Measurements from ENCODE around the gene ZNF680.
"Not testable (repeated sequence)": the region's sequence is repeated elsewhere in the genome, so short reads cannot be mapped to it uniquely, and the experiment has no call there.

The ZNF680 gene

DNA sequence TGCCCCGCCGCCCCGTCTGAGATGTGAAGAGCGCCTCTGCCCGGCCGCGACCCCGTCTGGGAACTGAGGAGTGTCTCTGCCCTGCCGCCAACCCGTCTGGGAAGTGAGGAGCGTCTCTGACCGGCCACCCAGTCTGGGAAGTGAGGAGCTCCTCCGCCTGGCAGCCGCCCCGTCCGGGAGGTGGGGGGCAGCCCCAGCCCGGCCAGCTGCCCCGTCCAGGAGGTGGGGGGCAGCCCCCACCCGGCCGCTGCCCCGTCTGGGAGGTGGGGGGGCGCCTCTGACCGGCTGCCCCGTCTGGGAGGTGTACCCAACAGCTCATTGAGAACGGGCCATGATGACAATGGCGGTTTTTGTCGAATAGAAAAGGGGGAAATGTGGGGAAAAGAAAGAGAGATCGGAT, 8.7 kb downstream of the ZNF680 start:
- DNase-seq, result not testable (repeated sequence)

DNA sequence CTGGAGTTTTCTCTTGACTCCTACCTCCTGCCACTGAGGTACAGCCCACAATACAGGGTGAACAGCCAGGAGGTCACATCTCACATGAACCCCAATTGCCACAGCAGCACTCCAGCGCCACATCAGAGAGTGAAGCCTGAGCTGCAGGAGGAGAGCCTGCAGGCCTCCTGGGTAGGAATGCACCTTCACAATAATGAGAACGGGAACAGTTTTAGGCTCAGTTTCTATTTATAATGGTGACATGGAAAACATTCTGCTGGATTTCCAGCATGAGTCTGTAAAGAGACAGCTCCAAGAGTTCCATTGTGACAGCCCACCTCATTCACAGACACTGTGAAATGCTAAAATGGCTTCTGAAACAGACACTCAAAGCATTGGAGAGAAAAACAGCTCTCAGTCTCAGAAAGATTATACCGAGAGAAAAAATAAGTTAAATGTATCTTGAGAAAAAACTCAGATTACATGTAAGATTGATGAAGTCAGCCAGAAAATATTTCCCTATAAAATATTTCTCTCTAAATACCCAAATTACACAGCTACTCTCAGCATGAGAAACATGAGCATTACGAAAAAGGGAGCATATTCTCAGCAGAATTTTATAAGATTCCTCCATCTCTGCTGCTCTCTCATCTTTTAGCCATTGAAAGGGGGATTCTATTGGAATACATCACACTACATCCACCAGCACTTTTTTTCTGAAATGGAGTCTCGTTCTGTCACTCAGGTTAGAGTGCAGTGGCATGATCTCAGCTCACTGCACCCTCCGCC, 11.3 kb downstream of the ZNF680 start:
- DNase-seq, result no peak

DNA sequence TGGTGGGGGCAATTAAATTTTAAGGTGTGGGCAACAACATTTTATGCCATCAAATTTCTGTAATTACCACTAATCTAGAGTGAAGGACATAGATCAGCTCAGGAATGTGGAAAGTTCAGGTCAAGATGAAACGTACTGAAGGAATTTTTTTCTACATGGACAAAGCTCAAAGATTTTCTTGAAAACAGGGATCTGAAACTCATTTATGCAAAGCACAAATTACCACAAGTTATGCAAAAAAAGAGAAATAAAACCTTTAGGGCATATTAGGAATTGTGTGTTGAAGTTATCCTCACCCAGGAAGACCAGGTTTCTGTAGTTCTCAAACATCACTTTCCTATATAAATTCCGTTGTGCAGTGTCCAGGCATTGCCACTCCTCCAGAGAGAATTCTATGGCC, 18.9 kb downstream of the ZNF680 start:
- no peak for DNase-seq

DNA sequence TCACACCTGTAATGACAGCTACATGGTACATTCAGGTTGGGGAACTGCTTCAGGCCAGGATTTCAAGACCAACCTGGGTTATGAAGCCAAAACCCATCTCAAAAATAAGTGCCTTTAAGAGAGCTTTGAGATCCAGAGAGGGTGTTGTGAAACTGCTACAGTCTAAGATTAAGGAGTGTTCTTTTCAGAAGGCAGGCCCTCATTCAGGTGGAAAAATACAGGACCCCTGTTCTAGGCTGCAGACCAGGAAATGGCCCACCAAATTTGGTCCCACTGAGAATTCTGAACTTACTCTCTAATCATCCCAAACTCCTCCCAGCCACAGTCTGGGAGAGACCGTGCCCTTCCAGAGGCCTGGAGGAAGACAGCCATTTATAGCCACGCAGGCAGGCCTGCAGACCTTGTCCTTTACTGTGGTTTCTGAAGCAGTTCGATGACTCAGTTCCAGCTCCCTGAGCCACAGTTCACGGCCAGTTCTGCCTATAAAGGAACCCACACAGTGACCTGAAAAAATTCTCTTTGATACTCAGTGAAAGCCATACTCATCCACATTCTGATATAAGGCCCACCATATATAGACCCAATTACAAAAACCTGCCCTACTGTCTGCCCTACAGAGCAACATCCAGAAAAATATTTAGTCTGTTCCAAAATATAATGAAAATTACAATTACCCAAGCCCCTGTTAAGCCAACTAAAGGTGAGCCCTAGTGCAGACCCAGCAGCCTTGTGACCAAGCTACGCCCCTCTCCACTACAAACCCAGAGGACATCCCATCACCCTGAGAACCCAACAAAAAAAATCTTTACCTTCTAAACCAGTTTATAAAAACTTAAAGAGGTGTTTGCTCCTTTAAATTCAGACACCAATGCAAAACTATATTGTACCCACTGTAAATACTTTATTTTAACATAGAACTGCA, 21.2 kb downstream of the ZNF680 start:
- DNase-seq, result no peak

DNA sequence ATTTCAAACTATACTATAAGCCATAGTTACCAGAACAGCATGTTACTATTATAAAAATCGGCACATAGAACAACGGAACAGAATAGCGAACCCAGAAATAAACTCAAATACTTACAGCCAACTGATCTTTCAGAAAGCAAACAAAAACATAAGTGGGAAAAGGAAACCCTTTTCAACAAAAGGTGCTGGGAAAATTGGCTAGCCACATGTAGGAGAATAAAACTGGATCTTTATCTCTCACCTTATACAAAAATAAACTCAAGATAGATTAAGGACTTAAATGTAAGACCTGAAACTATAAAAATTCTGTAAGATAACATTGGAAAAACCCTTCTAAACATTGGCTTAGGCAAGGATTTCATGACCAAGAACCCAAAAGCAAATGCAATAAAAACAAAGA, 29.1 kb downstream of the ZNF680 start:
- no peak for DNase-seq

DNA sequence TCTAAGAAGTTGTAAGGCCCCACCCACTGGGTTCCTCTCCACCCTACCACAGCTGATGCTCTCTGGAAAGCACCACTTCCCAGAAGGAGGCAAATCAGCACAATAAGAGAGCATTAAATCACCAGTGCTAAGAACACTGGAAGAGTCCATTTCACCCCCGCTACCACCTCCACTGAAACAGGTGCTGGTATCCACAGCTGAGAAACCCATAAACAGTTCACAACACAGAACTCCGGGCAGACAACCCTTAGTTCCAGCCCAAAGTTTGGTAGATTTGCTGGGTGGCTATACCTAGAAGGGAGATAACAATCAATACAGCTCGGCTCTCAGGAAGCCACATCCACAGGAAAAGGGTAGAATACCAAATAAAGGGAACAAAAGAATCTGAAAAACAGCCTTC, 34.1 kb downstream of the ZNF680 start:
- no peak for DNase-seq

DNA sequence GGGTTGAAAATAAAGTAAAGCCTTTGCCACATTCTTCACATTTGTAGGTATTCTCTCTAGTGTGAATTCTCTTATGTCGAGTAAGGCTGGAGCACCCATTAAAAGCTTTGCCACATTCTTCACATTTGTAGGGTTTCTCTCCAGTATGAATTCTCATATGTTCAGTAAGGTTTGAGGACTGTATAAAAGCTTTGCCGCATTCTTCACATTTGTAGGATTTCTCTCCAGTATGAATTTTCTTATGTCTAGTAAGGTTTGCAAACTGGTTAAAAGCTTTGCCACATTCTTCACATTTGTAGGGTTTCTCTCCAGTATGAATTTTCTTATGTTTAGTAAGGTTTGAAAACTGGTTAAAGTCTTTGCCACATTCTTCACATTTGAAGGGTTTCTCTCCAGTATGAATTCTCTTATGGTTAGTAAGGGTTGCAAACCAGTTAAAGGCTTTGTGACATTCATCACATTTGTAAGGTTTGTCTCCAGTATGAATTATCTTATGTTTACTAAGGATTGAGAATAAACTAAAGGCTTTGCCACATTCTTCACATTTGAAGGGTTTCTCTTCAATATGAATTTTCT, 41.4 kb downstream of the ZNF680 start:
- DNase-seq, result no peak

DNA sequence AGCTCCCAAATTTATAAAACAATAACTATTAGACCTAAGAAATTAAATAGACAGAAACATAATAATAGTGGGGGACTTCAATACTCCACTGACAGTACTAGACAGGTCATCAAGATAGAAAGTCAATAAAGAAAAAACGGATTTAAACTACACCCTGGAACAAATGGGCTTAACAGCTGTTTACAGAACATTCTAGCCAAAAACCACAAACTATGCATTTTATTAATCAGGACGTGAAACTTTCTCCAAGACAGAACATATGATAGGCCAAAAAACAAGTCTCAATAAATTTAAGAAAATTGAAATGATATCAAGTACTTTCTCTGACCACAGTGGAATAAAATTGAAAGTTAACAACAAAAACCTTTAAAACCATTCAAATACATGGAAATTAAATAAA, 46.4 kb downstream of the ZNF680 start:
- no peak for DNase-seq

DNA sequence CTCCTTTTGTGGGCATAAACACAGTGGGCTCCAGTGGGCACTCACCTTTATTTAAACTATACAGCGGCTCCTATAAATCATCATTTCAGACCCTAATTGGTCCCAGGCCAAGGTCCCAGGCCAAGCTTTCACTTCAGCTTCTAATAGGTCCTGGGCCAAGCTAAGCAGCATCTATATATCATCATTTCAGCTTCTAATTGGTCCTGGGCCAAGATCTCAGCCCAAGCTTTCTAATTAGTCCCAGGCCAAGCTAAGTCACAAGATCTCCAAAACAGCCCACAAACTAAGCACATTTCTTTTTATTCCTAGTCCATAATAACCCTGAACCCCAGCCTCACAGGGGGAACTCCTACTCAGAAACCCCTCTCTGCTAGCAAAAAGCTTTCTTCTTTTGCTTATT, 47.1 kb downstream of the ZNF680 start:
- no peak for DNase-seq

DNA sequence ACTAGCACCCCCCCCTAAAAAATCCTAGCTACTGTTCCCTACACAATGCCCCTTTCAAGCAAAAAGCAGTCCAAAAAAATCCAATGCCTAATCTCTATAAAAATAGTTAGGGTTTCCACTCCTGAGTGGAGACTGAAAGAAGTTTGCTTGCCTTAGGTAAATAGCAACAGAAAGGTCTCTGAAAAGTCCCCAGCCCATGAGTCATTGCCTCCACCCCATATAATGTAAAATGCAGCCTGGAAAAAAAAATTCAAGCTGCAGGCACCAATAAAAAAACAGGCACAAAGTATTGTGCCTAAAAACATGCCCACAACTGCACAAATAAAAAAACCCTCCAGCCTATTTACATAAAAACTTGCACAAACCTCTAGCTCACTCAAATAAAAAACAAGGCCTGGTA, 47.5 kb downstream of the ZNF680 start:
- DNase-seq, result no peak

DNA sequence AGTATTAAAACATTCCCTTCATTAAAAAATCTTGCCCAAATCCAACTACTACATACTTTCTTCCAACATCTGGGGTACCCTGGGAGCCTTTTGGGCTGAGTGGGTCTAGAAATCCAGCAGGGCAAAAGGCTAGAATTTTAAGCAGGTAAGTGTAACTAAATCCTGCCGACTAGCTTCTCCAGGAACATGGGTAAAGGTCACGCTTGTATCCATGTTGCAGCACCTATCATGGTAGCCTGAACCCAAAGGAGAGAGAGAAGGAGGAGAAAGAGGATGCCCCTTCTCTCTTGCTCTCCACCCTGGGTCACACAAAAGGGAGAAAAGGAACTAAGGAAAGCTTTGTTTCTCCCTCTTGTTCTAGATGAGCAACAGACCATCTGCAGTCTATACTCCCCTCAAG, 53.3 kb downstream of the ZNF680 start:
- DNase-seq, result no peak

DNA sequence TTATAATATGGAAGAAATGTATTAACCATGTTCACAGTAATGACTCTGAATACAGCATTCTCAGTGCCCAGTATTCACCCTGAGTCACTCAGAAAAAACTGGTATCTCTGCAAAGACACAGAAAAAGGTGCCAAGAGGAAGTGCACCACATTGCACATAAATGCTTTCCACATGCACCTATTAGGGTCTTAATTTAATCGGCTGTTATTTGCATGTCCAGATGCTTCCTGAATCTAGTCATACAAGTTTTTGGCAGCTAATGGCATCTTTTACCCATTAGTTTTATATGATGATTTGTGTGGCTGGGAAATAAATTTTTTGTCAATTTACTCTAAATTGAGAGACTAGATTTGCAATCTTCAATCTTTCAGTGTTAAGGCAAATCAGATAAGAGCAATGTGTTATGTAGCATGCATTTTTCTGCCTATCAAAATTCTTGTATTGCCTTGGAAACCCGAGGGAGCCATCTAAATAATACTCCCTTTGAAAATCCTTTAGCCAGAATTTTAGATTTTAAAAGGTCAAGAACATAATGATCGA, 58.2 kb downstream of the ZNF680 start:
- DNase-seq, result no peak

DNA sequence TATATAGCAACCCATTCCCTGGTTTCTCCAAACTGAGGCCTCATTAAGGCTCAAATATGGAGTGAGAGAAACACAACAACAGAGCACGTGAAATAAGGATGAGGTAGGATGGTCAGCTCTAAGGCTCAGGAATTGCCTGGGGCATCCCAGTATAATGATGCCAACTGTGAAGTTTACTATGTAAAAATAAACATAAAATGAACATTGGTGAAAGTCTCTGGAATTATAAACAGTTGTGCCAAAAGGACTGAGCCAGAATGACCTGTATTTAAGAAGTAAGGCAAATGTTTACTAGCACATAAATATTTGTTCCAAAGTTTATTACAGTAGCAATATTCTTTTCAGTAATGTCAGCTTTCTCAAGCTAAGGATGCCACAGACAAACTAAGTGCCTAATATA, 64.6 kb downstream of the ZNF680 start:
- no peak for DNase-seq

DNA sequence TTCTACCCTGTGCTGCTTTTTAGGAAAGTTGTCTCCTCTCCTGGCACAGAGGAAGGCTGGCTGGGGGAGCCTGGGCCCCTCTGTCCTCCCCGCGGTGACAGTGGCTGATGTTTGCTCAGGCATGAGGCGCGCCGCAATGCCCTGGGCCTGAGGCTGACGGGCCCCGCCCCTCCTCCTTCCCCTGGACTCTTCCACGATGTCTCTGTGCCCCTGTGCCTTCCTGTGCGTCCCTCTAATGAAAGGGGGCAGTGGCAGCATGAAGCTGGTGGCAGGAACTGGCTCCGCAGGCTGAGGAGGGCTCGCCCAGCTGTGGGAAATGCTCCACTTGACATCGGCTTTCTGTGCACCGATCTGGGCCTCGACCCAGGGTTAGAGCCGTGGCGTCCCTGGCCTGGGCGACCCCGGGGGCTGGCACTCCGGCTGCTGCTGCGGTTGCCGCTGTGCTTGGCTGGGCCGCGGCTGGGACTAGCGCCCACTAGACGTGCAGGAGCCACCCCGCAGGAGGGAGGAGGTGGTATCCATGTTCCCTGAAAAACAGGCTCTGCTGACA, 67.9 kb downstream of the ZNF680 start:
- DNase-seq, result no peak

DNA sequence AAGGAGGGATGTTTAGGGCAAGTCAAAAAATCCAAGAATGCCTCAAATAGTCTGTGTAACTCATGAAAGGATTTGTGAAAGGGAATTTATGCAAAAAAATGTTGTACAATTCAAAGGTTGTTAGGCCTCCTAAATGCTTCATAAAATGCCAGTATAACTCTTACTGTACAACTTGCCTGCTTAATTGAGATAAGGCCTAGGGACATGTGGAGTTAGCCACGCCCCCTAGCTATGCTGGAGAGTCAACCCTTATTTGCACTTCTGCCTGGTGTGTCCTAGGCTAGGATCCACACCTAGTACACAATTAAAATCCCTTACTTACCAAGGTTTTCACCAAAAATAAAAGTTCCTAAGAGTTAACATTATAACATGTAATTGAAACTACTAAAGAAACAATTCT, 77.2 kb downstream of the ZNF680 start:
- DNase-seq, result no peak
